Measurements from ENCODE around the gene NLRP1. TPM values are rescaled to one million over a fixed set of nuclear protein-coding genes. Genes with fewer than 3 reads are reported as not detected.

Gene NLRP1
- total and polyA plus RNA-seq, 2 of the 13 experiments (the other 11 are each of a cell fraction or from before 2014, with no cell fraction given) = 3.4 to 3.7 TPM

GRCh38 chr17:5500589-5501391 is 83.5 kb downstream of the NLRP1 start (continued):
- TF ChIP-seq TOE1 (CRISPR knock-in tag; IDR thresholded peaks at IDR 0.05) = no peak
- 0 out of 2 replicates have a peak, but pooled peaks have one; percentile 46 for TF ChIP-seq ZBTB7B (CRISPR knock-in tag; IDR thresholded peaks at IDR 0.05)
- TF ChIP-seq TCF12 (IDR thresholded peaks at IDR 0.05) = no peak
- TF ChIP-seq TCF12 (CRISPR knock-in tag; IDR thresholded peaks at IDR 0.05) = no peak
- 0 out of 2 replicates have a peak, but pooled peaks have one; percentile 24 for TF ChIP-seq ISL2 (CRISPR knock-in tag; IDR thresholded peaks at IDR 0.05)
- no peak for TF ChIP-seq CHD2 (IDR thresholded peaks at IDR 0.05; ENCODE audit: low read depth, low read length)
- 0 out of 2 replicates have a peak, but pooled peaks have one; percentile 60 for TF ChIP-seq NFIB (CRISPR knock-in tag; IDR thresholded peaks at IDR 0.05; ENCODE audit: borderline replicate concordance)
- TF ChIP-seq NCOA5 (CRISPR knock-in tag; IDR thresholded peaks at IDR 0.05) = no peak
- TF ChIP-seq ZNF567 (CRISPR knock-in tag; IDR thresholded peaks at IDR 0.05; ENCODE audit: borderline replicate concordance) = no peak
- no peak for TF ChIP-seq ZNF484 (CRISPR knock-in tag; IDR thresholded peaks at IDR 0.05; ENCODE audit: borderline replicate concordance, low read depth)
- no peak for TF ChIP-seq ZBTB1 (CRISPR knock-in tag; IDR thresholded peaks at IDR 0.05; ENCODE audit: borderline replicate concordance)
- no peak for TF ChIP-seq CEBPB (IDR thresholded peaks at IDR 0.05; ENCODE audit: borderline replicate concordance, low read depth, low read length)
- no peak for TF ChIP-seq ZNF576 (CRISPR knock-in tag; IDR thresholded peaks at IDR 0.05)
- TF ChIP-seq LRRFIP1 (CRISPR knock-in tag; conservative IDR thresholded peaks at IDR 0.05) = no peak
- peak; percentile 92 for TF ChIP-seq RFX3 (CRISPR knock-in tag; IDR thresholded peaks at IDR 0.05)
- no peak for TF ChIP-seq MIER3 (CRISPR knock-in tag; IDR thresholded peaks at IDR 0.05; ENCODE audit: borderline replicate concordance)
- TF ChIP-seq THAP7 (CRISPR knock-in tag; IDR thresholded peaks at IDR 0.05) = no peak
- TF ChIP-seq SKIL (CRISPR knock-in tag; IDR thresholded peaks at IDR 0.05; ENCODE audit: borderline replicate concordance) = no peak
- no peak for TF ChIP-seq HOXA9 (CRISPR knock-in tag; IDR thresholded peaks at IDR 0.05; ENCODE audit: borderline replicate concordance)
- TF ChIP-seq DDIT3 (CRISPR knock-in tag; IDR thresholded peaks at IDR 0.05) = no peak
- no peak for TF ChIP-seq KDM6A (CRISPR knock-in tag; IDR thresholded peaks at IDR 0.05; ENCODE audit: low read depth)
- TF ChIP-seq ZNF644 (CRISPR knock-in tag; IDR thresholded peaks at IDR 0.05; ENCODE audit: low read depth) = no peak

Measured in HepG2 (cell line).